Stimulated activated CD4-positive, alpha-beta T cell treated with anti-CD3 and anti-CD28 coated beads, Interleukin-2, amount 100 ng/mL, for 4 hours (primary cell): ENCODE data around the gene C2orf42.
"Not testable (repeated sequence)": the region's sequence is repeated elsewhere in the genome, so short reads cannot be mapped to it uniquely, and the experiment has no call there.

Experiments
- DNase-seq: peaks from one replicate; pipeline ENCODE4 v3.0.0-alpha.2; 2020; ENCODE audit warnings: low read depth

C2orf42 gene

DNA sequence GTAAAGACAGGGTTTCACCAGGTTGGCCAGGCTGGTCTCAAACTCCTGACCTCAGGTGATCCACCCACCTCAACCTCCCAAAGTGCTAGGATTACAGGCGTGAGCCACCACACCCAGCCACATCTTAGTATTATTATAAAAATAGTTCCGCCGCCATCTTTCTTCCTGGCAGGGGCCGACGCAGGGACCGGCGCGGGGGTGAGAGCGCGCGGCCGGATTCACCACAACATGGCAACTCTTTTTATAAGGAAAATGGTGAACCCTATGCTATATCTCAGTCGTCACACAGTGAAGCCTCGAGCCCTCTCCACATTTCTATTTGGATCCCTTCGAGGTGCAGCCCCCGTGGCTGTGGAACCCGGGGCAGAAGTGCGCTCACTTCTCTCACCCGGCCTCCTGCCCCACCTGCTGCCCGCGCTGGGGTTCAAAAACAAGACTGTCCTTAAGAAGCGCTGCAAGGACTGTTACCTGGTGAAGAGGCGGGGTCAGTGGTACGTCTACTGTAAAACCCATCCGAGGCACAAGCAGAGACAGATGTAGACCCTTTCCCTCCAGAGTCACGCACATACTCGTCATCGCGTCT lies 88.4 kb downstream of the C2orf42 start:
- DNase-seq = not testable (repeated sequence)

DNA sequence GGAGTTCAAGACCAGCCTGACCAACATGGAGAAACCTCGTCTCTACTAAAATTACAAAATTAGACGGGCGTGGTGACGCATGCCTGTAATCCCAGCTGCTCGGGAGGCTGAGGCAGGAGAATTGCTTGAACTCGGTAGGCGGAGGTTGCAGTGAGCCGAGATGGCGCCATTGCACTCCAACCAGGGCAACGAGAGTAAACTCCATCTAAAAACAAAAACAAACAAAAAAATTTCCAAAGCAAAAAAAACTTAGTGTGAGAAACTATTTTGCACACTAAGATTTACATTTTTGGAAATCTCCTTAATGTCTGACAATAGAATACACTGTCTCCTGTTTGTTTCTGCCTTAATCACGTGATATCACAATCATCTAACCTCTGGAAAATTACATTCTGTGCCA lies 89.1 kb downstream of the C2orf42 start:
- not testable (repeated sequence) for DNase-seq

DNA sequence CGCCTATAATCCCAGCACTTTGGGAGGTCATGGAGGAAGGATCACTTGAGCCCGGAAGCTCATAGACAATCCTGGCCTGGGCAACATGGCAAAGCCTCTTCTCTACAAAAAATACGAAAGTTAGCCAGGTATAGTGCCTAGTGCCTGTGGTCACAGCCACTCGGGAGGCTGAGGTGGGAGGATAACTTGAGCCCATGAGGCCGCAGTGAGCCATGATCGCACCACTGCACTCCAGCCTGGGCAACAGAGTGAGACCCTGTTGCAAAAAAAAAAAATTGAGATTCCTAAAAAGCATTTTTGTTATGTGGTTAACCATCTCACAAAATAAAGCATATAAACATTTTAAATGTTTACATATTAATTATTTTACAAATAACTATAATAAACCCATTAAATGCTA lies 89.6 kb downstream of the C2orf42 start:
- DNase-seq = no peak
